Measurements from ENCODE around the gene CD2. TPM values are rescaled to one million over a fixed set of nuclear protein-coding genes. Genes with fewer than 3 reads are reported as not detected.
"Not testable (repeated sequence)": the region's sequence is repeated elsewhere in the genome, so short reads cannot be mapped to it uniquely, and the experiment has no call there.

Gene CD2
- total RNA-seq, 4 donors from 2014 or later = 0.35 to 1.2 (median 1.0) TPM; not detected in 1

DNA sequence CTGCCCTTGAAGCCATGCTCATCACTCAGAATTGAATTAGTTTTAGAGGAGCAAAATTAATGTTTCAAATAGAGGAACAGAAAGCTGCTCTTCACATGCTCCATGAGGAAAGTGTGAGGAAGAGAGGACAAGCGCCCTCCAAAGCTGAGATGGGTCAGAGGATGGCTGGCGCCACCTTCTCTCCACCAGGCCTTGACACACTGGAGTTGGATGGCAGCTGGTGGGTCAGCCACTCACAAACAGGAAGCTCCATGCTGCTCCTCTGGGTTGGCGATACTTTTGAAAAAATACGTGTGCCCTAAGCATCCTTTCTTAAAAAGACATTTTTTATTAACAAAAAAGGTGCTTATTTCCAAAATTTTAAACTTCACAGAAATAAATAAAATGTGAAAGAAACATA is 3.1 kb upstream of the CD2 start:
- no peak for TF ChIP-seq POLR2A (IDR thresholded peaks at IDR 0.05)
- TF ChIP-seq, protein P1, sequence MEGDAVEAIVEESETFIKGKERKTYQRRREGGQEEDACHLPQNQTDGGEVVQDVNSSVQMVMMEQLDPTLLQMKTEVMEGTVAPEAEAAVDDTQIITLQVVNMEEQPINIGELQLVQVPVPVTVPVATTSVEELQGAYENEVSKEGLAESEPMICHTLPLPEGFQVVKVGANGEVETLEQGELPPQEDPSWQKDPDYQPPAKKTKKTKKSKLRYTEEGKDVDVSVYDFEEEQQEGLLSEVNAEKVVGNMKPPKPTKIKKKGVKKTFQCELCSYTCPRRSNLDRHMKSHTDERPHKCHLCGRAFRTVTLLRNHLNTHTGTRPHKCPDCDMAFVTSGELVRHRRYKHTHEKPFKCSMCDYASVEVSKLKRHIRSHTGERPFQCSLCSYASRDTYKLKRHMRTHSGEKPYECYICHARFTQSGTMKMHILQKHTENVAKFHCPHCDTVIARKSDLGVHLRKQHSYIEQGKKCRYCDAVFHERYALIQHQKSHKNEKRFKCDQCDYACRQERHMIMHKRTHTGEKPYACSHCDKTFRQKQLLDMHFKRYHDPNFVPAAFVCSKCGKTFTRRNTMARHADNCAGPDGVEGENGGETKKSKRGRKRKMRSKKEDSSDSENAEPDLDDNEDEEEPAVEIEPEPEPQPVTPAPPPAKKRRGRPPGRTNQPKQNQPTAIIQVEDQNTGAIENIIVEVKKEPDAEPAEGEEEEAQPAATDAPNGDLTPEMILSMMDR (IDR thresholded peaks at IDR 0.05) = no peak
- Histone ChIP-seq H3K27ac (no peak overlapping the region), H3K9me3 (peaks cover 0 to 13% of the 10 kb centered on the region in 2 donors), H3K4me1 (no peaks in the 10 kb centered on the region), H3K27me3 (no peaks in the 10 kb centered on the region), H3K4me3 (no peak overlapping the region), H3K36me3 (no peaks in the 10 kb centered on the region)
- DNase-seq = no peak
- intact Hi-C loops (cut with DNase I; ENCODE audit: low total_unique reads) = no loop called here

DNA sequence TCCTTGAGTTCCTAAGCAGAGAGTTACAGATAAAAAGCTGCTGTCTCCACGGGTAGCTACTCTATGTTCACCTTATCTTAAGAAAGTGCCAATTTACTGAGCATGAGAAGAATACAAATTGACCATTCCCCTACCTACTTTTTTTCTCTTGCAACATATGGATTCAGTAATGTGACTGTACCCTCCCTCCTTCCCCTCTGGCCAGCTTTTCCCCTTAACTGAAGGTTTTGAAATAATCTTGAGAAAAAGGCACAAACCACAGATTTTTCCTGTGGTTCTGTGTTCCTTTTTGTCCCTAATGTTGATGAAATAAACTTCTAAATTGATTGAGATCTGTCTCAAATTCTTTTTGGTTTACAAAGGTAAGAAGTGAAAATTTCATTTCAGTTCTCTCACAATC is 2.6 kb upstream of the CD2 start:
- TF ChIP-seq, protein P1 (IDR thresholded peaks at IDR 0.05) = no peak
- TF ChIP-seq POLR2A (IDR thresholded peaks at IDR 0.05) = no peak
- intact Hi-C loops (cut with DNase I; ENCODE audit: low total_unique reads) = no loop called here
- H3K9me3 ChIP-seq = peaks cover 0 to 13% of the 10 kb centered on the region in 2 donors
- no peaks in the 10 kb centered on the region for H3K4me1 ChIP-seq
- H3K4me3 ChIP-seq = no peak overlapping the region
- no peak overlapping the region for H3K27ac ChIP-seq
- no peaks in the 10 kb centered on the region for H3K36me3 ChIP-seq
- no peak for DNase-seq
- H3K27me3 ChIP-seq = no peaks in the 10 kb centered on the region

DNA sequence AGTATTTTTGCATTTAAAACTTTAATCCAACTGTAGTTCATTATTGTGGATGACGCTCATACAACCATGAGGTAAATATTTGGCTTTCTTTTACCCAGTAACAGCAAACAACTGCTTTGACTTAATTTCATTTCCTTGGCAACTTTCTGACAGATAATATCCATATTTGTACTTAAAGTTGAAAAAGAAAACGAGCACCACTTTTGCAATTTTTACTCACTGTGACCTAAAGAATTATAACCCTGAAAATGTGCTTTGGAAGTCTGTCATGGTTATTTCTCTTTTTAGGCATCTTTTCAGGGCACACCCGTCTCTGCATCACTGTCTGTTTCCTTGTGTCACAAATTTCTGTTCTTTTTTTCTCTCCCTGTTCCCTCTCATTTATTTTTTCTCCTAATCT is 918 bp upstream of the CD2 start:
- intact Hi-C loops (cut with DNase I; ENCODE audit: low total_unique reads) = no loop called here
- Histone ChIP-seq H3K4me3 (no peak overlapping the region), H3K27me3 (no peaks in the 10 kb centered on the region), H3K4me1 (no peaks in the 10 kb centered on the region), H3K9me3 (peaks cover 0 to 8% of the 10 kb centered on the region in 2 donors), H3K36me3 (no peaks in the 10 kb centered on the region), H3K27ac (no peak overlapping the region)
- no peak for TF ChIP-seq POLR2A (IDR thresholded peaks at IDR 0.05)
- TF ChIP-seq, protein P1 (IDR thresholded peaks at IDR 0.05) = no peak
- no peak for DNase-seq

DNA sequence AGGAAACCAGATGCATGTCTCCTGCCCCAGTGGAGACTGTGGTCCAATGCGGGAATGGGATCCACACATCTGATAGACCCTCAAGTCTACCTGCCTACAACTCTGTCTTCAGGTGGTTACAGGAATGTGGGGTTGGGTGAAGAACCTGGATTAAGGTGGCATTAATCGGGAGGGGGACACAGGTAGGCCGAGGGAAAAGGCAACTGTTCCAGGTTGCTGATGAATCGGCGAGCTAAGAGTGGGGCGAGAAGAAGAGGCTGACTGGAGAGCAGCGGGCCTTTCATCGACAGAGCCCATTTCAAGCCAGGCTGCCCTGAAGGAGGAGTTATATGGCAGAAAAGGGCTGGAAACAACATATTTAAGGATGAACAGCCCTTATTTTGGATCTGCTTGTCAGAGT is 836 bp downstream of the CD2 start:
- no peaks in the 10 kb centered on the region for H3K4me1 ChIP-seq
- intact Hi-C loops (cut with DNase I; ENCODE audit: low total_unique reads) = no loop called here
- no peaks in the 10 kb centered on the region for H3K27me3 ChIP-seq
- no peaks in the 10 kb centered on the region for H3K36me3 ChIP-seq
- TF ChIP-seq, protein P1 (IDR thresholded peaks at IDR 0.05) = no peak
- no peak for TF ChIP-seq POLR2A (IDR thresholded peaks at IDR 0.05)
- no peak for DNase-seq
- no peaks in the 10 kb centered on the region for H3K9me3 ChIP-seq
- no peak overlapping the region for H3K4me3 ChIP-seq
- H3K27ac ChIP-seq = no peak overlapping the region

DNA sequence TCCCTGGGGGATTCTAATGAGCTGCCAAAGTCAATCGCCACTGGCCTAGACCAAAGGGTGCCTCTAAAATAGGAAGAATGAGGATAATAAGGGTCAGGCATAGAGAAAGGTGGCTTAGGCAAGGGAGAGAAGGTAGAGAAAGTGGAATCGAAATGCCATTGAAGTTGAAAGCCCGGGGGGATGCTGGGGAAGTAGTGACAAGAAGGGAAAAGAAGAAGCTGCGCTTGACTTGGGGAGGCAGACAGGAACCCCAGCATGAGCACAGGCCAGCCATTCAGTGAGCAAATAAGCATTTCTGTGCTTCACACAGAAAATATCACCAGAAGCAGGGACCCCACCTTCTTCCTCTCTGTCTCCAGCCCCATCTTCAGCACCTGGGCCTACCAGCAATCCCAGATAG is 1.5 kb downstream of the CD2 start:
- no peaks in the 10 kb centered on the region for H3K36me3 ChIP-seq
- DNase-seq = no peak
- TF ChIP-seq, protein P1 (IDR thresholded peaks at IDR 0.05) = no peak
- no peak for TF ChIP-seq POLR2A (IDR thresholded peaks at IDR 0.05)
- H3K27ac ChIP-seq = no peak overlapping the region
- no peaks in the 10 kb centered on the region for H3K27me3 ChIP-seq
- H3K4me3 ChIP-seq = no peak overlapping the region
- intact Hi-C loops (cut with DNase I; ENCODE audit: low total_unique reads) = no loop called here
- no peaks in the 10 kb centered on the region for H3K4me1 ChIP-seq
- no peaks in the 10 kb centered on the region for H3K9me3 ChIP-seq

DNA sequence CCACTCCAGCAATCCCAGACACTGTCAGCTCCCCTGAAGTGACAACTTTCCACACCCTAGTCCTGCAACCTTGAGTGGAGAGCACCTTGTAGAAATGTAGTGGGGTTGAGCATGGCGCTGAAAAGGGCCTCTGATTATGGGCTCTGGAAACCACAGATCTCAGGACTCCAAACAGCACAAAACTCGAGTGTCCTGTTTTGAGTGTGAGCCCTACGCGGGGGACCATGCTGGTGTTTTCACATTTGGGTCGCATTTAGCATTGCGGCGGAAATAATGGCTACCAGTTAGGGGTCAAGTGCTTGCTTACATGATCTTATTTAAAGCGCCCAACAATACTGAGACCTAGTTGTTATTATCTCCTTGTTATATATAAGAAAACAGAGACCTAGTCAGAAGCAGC is 1.9 kb downstream of the CD2 start:
- intact Hi-C loops (cut with DNase I; ENCODE audit: low total_unique reads) = not testable (repeated sequence)

DNA sequence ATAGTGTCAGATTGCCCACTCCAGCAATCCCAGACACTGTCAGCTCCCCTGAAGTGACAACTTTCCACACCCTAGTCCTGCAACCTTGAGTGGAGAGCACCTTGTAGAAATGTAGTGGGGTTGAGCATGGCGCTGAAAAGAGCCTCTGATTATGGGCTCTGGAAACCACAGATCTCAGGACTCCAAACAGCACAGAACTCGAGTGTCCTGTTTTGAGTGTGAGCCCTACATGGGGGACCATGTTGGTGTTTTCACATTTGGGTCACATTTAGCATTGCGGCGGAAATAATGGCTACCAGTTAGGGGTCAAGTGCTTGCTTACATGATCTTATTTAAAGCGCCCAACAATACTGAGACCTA is 4.2 kb downstream of the CD2 start:
- intact Hi-C loops (cut with DNase I; ENCODE audit: low total_unique reads); H3K4me1 ChIP-seq; H3K36me3 ChIP-seq; H3K4me3 ChIP-seq; H3K27ac ChIP-seq; H3K27me3 ChIP-seq; DNase-seq; H3K9me3 ChIP-seq: not testable (repeated sequence)

More for the DNA sequence above, 1.9 kb downstream of the CD2 start:
- not testable (repeated sequence) for H3K9me3 ChIP-seq, H3K4me1 ChIP-seq, H3K36me3 ChIP-seq, H3K4me3 ChIP-seq, DNase-seq, H3K27me3 ChIP-seq, H3K27ac ChIP-seq

Data from uterus (tissue), 4 donors.